Cardiac fibroblast (primary cell): Measurements from ENCODE around the gene CREB1.
A peak's percentile ranks its signal among the peaks of the same experiment; 100 is the strongest.

Source experiments
- DNase-seq, 2 donors: peaks; one replicate each; pipeline versions ENCODE4 v3.0.0 to v3.0.0-alpha.2; 2010; ENCODE audit warnings: low read depth in 2 of 2
- H3K4me3 ChIP-seq, 2 donors: replicated peaks in 1 of 2; 1 replicate in 1 of 2; 2 replicates in 1 of 2; pipeline ENCODE4 v1.5.1; 2011; ENCODE audit warnings: low read depth in 2 of 2, low read length in 2 of 2, mild to moderate bottlenecking in 2 of 2, moderate library complexity in 1 of 2
- CTCF ChIP-seq: IDR thresholded peaks from one replicate; pipeline ENCODE4 v1.5.1; 2011; ENCODE audit warnings: low read depth, mild to moderate bottlenecking, low read length, inconsistent platforms

Gene CREB1

DNA sequence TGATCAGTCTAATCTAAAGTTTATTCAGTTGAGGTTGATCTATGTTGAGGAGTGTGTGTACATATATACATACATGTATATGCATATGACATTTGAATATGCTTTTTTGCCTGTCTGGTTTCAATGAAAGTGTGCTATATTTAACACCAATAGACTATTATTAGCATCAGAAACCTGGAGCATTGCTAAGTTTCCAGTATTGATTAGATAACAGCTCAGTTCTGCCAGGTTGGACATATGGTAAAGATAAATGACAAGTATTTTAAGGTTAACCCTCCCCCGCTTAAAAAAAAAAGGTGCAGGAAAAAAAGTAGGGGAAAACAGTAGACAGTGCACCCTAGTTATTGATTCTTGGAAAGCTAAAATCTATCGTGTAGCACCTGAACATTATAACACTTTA lies 19.4 kb downstream of the CREB1 start:
- no peak overlapping the region for H3K4me3 ChIP-seq
- no peak for DNase-seq
- no peak for TF ChIP-seq CTCF

DNA sequence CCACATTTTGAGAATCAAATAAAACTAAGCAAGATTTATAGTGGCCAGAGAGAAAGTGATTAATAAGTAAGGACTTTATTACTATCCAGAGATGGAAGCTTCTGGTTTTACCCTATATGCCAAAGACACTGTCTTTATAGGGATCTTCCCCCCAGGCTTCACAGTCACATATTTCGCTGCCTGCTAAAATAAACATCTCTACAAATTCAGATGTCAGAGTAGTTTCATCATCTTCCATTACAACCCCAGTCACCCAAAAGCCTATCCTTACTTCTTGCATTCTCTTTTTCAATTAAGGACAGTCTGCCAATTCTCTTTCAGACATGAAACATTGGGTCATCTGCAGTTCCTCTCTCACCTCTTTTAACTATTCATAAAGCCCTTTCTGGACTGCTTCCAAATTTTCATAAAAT lies 28.3 kb downstream of the CREB1 start:
- DNase-seq: peak; percentile 37 to 63
- TF ChIP-seq CTCF: no peak
- H3K4me3 ChIP-seq: no peak overlapping the region

DNA sequence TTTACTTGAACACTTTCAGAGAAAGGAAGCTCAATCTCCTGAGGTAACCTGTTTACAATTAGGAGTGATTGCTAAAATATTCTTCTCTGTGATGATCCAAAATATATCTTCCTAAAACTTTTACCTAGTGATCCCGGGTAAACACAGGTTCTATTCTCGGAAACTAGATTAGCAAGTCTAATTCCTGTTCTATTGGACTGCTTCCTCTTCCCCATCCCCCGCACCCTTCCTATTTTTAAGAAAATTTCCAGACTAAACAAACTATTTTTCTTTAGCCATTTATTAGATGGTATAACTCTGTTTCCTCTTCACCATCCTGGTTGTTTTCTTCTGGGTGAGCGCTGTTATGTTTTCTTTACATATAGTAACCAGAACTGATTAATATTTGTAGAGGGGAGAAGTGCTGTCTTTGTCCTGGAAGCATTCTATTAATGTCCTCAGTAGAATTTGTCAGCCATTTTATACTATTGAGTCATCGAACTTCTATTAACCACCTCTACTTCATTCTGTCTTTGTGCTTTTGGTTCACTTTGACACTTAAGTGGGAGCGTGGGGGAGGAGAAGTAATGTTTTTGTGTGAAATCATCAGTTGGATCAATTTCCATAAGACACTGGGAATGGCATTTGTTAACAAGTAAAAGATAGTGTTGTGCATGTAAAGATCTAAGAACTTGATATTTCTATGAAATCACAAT lies 31.8 kb downstream of the CREB1 start:
- TF ChIP-seq CTCF: no peak
- peak in 1 of 2 donors; percentile 11 for DNase-seq
- H3K4me3 ChIP-seq: no peak overlapping the region

DNA sequence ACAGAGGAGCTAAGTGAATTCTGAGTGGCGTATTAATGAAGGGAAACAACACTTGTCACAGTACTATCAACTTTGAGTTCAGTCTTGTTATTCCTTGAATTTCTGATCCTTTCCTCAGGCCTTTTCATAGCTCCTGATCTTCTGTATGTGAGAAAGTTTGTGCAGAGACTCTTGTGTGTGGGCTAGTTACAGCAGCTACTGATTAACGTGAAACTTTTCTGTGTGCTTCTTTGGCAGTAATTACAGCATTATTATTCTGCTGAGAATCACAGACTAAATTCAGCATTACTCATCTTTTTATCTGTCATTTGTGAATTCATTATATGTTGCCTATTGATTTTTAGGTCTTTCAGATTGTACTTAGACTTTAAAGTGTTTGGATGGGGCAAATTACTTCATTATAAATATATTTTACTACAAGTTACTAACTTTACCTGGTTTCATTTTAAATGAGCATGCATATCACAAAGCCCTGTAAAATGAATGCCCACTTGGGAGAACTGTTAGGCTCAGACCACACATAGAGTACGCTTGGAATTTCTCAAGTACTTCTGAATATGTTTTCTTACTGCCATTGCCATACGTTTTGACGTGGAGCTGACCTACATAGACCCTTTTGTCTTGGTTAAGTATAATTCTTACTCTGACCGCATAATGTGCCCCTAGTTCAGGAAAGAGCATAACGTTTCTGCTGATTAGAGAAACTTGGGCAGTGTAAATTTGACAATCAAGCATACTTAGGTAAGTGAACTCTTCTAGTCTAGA lies 36.2 kb downstream of the CREB1 start:
- H3K4me3 ChIP-seq: no peak overlapping the region
- DNase-seq: no peak
- no peak for TF ChIP-seq CTCF

DNA sequence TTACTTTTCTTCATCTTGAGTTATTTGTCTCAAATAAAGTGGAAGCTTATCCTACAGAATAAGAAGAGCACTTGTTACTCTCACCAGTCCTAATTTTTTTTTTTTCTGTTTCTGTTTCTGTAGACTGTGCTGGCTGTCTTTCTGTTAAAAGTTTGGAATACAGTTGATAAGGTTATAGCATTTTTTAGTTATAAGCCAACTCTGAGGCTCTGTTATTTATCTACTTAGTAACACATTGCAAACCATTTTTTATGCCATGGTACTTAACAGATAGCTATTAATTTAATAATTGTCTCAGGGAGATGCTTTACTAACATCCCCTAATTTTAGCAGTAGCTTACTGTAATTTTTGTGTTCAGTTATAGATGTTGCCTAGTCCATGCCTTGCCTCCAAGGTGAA lies 37.9 kb downstream of the CREB1 start:
- DNase-seq: no peak
- H3K4me3 ChIP-seq: no peak overlapping the region
- no peak for TF ChIP-seq CTCF

DNA sequence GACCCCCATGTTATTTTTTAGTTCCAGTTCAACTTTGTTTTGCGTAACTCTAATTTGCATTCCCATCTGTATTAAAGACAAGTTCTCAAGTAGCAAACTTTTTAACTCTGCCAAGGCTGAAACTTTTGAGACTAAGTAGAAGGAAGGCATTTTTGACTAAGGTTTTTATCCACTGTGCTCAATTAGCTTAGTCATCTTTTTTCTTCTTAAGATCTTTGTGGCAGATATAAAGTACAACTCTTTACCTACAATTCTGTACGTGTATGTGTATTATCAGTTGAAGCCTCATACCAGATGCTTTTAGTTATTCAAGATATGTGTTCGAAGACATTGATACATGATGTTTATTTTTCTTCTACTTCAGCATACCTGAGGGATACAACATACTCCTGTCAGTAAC lies 41.6 kb downstream of the CREB1 start:
- DNase-seq: no peak
- TF ChIP-seq CTCF: no peak
- no peak overlapping the region for H3K4me3 ChIP-seq

GRCh38 chr2:207584952-207585351 lies 55.2 kb downstream of the CREB1 start:
- H3K4me3 ChIP-seq: no peak overlapping the region
- no peak for TF ChIP-seq CTCF
- no peak for DNase-seq
